ENCODE results near the gene LIPA. TPM values are rescaled to one million over a fixed set of nuclear protein-coding genes. Genes with fewer than 3 reads are reported as not detected.
"Not testable (repeated sequence)": the region's sequence is repeated elsewhere in the genome, so short reads cannot be mapped to it uniquely, and the experiment has no call there.

The LIPA gene
- total RNA-seq, 1 experiment from 2014 or later = 47.3 TPM

DNA sequence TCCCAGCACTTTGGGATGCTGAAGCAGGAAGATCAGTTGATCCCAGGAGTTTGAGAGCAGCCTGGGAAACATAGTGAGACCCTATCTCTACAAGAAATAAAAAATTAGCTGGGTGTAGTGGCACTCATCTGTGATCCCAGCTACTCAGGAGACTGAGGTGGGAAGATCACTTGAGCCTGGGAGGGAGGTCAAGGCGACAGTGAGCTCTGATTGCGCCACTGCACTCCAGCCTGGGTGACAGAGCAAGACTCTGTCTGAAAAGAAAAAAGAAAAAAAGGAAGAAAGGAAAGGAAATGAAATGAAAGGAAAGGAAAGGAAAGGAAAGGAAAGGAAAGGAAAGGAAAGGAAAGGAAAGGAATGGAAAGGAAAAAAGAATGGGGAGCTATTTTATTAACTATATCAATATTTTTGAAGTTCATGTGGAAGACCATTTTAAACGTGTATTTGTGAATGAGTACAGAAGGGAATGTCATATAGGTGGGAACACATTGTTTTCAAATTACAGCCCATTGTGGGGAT lies 43.2 kb upstream of the LIPA start:
- no peak for ATAC-seq
- H3K36me3 Mint-ChIP-seq = no peaks in the 10 kb centered on the region
- no peaks in the 10 kb centered on the region; the same call in 1 of the 2 replicates for H3K9me3 Mint-ChIP-seq
- POLR2A ChIA-PET = no interaction called here
- no peak for DNase-seq (ENCODE audit: low spot score)
- no peaks in the 10 kb centered on the region for H3K4me1 Mint-ChIP-seq
- H3K27ac Mint-ChIP-seq = no peak overlapping the region
- no peak overlapping the region for H3K4me3 Mint-ChIP-seq
- H3K27me3 Mint-ChIP-seq (ENCODE audit: low read depth) = no peaks in the 10 kb centered on the region
- CTCF ChIA-PET = interaction anchor here (1.2 to 2.7 kb wide), 2 partner anchors 75 to 95 kb away, joined by 5 to 10 read pairs; no protein-coding TSS in a partner anchor
- TF ChIP-seq, protein P1, sequence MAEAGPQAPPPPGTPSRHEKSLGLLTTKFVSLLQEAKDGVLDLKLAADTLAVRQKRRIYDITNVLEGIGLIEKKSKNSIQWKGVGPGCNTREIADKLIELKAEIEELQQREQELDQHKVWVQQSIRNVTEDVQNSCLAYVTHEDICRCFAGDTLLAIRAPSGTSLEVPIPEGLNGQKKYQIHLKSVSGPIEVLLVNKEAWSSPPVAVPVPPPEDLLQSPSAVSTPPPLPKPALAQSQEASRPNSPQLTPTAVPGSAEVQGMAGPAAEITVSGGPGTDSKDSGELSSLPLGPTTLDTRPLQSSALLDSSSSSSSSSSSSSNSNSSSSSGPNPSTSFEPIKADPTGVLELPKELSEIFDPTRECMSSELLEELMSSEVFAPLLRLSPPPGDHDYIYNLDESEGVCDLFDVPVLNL (CRISPR knock-in tag; IDR thresholded peaks at IDR 0.05; ENCODE audit: borderline replicate concordance, low read depth) = no peak
- TF ChIP-seq ZNF263 (CRISPR knock-in tag; IDR thresholded peaks at IDR 0.05; ENCODE audit: low read depth) = no peak
- TF ChIP-seq, protein P2, sequence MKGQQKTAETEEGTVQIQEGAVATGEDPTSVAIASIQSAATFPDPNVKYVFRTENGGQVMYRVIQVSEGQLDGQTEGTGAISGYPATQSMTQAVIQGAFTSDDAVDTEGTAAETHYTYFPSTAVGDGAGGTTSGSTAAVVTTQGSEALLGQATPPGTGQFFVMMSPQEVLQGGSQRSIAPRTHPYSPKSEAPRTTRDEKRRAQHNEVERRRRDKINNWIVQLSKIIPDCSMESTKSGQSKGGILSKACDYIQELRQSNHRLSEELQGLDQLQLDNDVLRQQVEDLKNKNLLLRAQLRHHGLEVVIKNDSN (CRISPR knock-in tag; IDR thresholded peaks at IDR 0.05) = no peak

DNA sequence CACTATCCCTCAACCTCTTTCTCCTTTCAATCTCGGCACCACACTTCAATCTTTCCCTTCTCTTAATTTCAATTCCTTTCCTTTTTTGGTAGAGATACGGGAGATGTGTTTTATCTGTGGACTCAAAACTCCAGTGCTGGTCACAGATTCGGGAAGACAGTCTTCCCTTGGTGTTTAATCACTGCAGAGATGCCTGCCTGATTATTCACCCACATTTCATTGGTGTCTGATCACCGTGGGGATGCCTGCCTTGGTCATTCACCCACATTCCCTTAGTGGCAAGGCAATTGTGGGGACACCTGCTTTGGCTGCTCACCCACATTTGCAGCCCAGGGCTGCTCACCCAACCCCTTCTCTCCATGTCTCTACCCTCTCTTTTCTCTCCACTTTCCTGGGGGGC lies 33.7 kb upstream of the LIPA start:
- H3K27me3 Mint-ChIP-seq (ENCODE audit: low read depth); H3K27ac Mint-ChIP-seq; ATAC-seq; POLR2A ChIA-PET; DNase-seq (ENCODE audit: low spot score); H3K4me3 Mint-ChIP-seq: not testable (repeated sequence)
- peaks cover 22% of the 10 kb centered on the region for H3K4me1 Mint-ChIP-seq
- CTCF ChIA-PET = interaction anchor here (1.2 to 2.4 kb wide), 2 partner anchors 68 to 84 kb away, joined by 4 to 9 read pairs; no protein-coding TSS in a partner anchor
- H3K36me3 Mint-ChIP-seq = peaks cover 18% of the 10 kb centered on the region
- peaks cover 18% of the 10 kb centered on the region for H3K9me3 Mint-ChIP-seq

DNA sequence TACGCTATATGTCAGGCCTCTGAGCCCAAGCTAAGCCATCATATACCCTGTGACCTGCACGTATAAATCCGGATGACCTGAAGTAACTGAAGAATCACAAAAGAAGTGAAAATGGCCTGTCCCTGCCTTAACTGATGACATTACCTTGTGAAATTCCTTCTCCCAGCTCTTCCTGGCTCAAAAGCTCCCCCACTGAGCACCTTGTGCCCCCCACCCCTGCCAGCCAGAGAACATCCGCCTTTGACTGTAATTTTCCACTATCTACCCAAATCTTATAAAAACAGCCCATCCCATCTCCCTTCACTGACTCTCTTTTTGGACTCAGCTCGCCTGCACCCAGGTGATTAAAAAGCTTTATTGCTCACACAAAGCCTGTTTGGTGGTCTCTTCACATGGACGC lies 33.1 kb upstream of the LIPA start:
- CTCF ChIA-PET = interaction anchor here (0.9 to 2.4 kb wide), 3 partner anchors 20 to 85 kb away, joined by 3 to 9 read pairs (median 4); no protein-coding TSS in a partner anchor
- Mint-ChIP-seq H3K9me3 (peaks cover 18% of the 10 kb centered on the region), H3K36me3 (peaks cover 18% of the 10 kb centered on the region), H3K4me1 (peaks cover 23% of the 10 kb centered on the region)
- ATAC-seq; POLR2A ChIA-PET; H3K27me3 Mint-ChIP-seq (ENCODE audit: low read depth); DNase-seq (ENCODE audit: low spot score); H3K27ac Mint-ChIP-seq; H3K4me3 Mint-ChIP-seq: not testable (repeated sequence)

DNA sequence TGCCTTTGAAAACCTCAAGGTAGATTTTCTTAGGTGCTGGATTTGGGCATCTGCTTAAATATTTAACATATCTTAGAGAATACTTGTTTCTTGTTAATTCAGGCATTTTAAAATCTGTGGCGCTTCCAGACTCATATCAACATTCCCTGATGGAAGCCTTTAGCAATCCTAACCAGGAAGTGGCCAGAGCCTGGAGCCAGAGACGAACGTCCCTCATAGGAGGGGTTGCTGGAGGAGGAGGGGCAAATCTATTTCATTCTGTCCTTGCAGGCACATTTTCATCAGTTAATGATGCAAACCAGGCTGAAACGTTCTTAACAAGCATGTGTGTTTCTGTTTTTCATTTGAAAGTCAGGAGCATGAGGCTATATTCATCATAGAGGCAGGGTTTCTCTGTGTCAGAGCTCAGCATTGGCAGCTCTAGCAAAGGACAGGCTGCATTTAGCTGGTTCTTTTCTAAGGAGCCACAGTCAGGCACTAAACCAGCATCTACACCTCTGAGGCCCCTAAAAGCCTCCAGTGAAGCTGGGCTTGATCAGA lies 32.4 kb upstream of the LIPA start:
- peak; percentile 94 for ATAC-seq
- Mint-ChIP-seq H3K36me3 (peaks cover 18% of the 10 kb centered on the region), H3K27me3 (ENCODE audit: low read depth) (no peaks in the 10 kb centered on the region), H3K9me3 (peaks cover 18% of the 10 kb centered on the region), H3K27ac (no peak overlapping the region), H3K4me1 (peaks cover 23% of the 10 kb centered on the region), H3K4me3 (no peak overlapping the region)
- TF ChIP-seq, protein P1 (CRISPR knock-in tag; IDR thresholded peaks at IDR 0.05; ENCODE audit: borderline replicate concordance, low read depth) = no peak
- TF ChIP-seq MYBL2 (CRISPR knock-in tag; IDR thresholded peaks at IDR 0.05) (no peak), JUN (CRISPR knock-in tag; IDR thresholded peaks at IDR 0.05) (no peak), FOXJ3 (CRISPR knock-in tag; IDR thresholded peaks at IDR 0.05; ENCODE audit: borderline replicate concordance) (no peak), NR1H2 (CRISPR knock-in tag; IDR thresholded peaks at IDR 0.05) (no peak), ZNF671 (CRISPR knock-in tag; IDR thresholded peaks at IDR 0.05) (no peak), NR2C2 (CRISPR knock-in tag; IDR thresholded peaks at IDR 0.05) (no peak), CREM (CRISPR knock-in tag; IDR thresholded peaks at IDR 0.05) (no peak), FOXP1 (CRISPR knock-in tag; IDR thresholded peaks at IDR 0.05; ENCODE audit: borderline replicate concordance) (no peak), ZNF232 (CRISPR knock-in tag; IDR thresholded peaks at IDR 0.05) (no peak), GABPB1 (CRISPR knock-in tag; IDR thresholded peaks at IDR 0.05) (no peak), ZNF263 (CRISPR knock-in tag; IDR thresholded peaks at IDR 0.05; ENCODE audit: low read depth) (no peak), TCF7 (CRISPR knock-in tag; IDR thresholded peaks at IDR 0.05; ENCODE audit: low read depth) (no peak), IRF2 (CRISPR knock-in tag; IDR thresholded peaks at IDR 0.05; ENCODE audit: borderline replicate concordance, low read depth) (no peak)
- TF ChIP-seq, protein P3, sequence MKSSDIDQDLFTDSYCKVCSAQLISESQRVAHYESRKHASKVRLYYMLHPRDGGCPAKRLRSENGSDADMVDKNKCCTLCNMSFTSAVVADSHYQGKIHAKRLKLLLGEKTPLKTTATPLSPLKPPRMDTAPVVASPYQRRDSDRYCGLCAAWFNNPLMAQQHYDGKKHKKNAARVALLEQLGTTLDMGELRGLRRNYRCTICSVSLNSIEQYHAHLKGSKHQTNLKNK (CRISPR knock-in tag; IDR thresholded peaks at IDR 0.05) = no peak
- TF ChIP-seq, protein P4, sequence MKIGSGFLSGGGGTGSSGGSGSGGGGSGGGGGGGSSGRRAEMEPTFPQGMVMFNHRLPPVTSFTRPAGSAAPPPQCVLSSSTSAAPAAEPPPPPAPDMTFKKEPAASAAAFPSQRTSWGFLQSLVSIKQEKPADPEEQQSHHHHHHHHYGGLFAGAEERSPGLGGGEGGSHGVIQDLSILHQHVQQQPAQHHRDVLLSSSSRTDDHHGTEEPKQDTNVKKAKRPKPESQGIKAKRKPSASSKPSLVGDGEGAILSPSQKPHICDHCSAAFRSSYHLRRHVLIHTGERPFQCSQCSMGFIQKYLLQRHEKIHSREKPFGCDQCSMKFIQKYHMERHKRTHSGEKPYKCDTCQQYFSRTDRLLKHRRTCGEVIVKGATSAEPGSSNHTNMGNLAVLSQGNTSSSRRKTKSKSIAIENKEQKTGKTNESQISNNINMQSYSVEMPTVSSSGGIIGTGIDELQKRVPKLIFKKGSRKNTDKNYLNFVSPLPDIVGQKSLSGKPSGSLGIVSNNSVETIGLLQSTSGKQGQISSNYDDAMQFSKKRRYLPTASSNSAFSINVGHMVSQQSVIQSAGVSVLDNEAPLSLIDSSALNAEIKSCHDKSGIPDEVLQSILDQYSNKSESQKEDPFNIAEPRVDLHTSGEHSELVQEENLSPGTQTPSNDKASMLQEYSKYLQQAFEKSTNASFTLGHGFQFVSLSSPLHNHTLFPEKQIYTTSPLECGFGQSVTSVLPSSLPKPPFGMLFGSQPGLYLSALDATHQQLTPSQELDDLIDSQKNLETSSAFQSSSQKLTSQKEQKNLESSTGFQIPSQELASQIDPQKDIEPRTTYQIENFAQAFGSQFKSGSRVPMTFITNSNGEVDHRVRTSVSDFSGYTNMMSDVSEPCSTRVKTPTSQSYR (CRISPR knock-in tag; IDR thresholded peaks at IDR 0.05) = no peak
- TF ChIP-seq, protein P5, sequence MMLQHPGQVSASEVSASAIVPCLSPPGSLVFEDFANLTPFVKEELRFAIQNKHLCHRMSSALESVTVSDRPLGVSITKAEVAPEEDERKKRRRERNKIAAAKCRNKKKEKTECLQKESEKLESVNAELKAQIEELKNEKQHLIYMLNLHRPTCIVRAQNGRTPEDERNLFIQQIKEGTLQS (CRISPR knock-in tag; conservative IDR thresholded peaks at IDR 0.05) = no peak
- ChIA-PET POLR2A (no interaction called here), CTCF (interaction anchor here (0.9 to 2.4 kb wide), 3 partner anchors 19 to 86 kb away, joined by 3 to 9 read pairs (median 4); no protein-coding TSS in a partner anchor)
- DNase-seq (ENCODE audit: low spot score) = no peak
